Cardiac fibroblast (primary cell): ENCODE data around the gene FEZ2.

Source experiments
- DNase-seq, 2 donors: peaks; one replicate each; pipeline versions ENCODE4 v3.0.0 to v3.0.0-alpha.2; 2010; ENCODE audit warnings: low read depth in 2 of 2
- H3K4me3 ChIP-seq, 2 donors: replicated peaks in 1 of 2; 1 replicate in 1 of 2; 2 replicates in 1 of 2; pipeline ENCODE4 v1.5.1; 2011; ENCODE audit warnings: low read depth in 2 of 2, low read length in 2 of 2, mild to moderate bottlenecking in 2 of 2, moderate library complexity in 1 of 2
- CTCF ChIP-seq: IDR thresholded peaks from one replicate; pipeline ENCODE4 v1.5.1; 2011; ENCODE audit warnings: low read depth, mild to moderate bottlenecking, low read length, inconsistent platforms

FEZ2 gene

GRCh38 chr2:36507408-36507812 is 90.6 kb downstream of the FEZ2 start:
- peak; percentile 79 to 83 for DNase-seq
- H3K4me3 ChIP-seq: no peak overlapping the region
- peak; percentile 96 for TF ChIP-seq CTCF
